Fibroblast of the aortic adventitia (primary cell): ENCODE results near the gene FILIP1. TPM values are rescaled to one million over a fixed set of nuclear protein-coding genes. Genes with fewer than 3 reads are reported as not detected.
"Not testable (repeated sequence)": the region's sequence is repeated elsewhere in the genome, so short reads cannot be mapped to it uniquely, and the experiment has no call there.

Experiments
- DNase-seq: peaks from one replicate; pipeline ENCODE4 v3.0.0-alpha.2; 2010; ENCODE audit warnings: low read depth
- H3K4me3 ChIP-seq: 2 replicates; pipeline ENCODE4 v1.5.1; 2011; ENCODE audit warnings: low read depth, mild to moderate bottlenecking, control low read depth, low read length, moderate library complexity
- total RNA-seq: library from RNA; depleted of rRNA; stranded (reverse); fragments of >200 nt; gene quantifications from 2 replicates; pipeline ENCODE4 v1.2.3, GENCODE V29; 2012; ENCODE audit warnings: low replicate concordance
- TF ChIP-seq, protein P1 (sequence below): IDR thresholded peaks from 2 replicates; pipeline ENCODE4 v1.5.1; 2011; ENCODE audit warnings: mild to moderate bottlenecking, low read length, control low read depth, inconsistent platforms; ENCODE audit not compliant: insufficient read depth

FILIP1 gene
- total RNA-seq, 1 donor, result 0.45 TPM

DNA sequence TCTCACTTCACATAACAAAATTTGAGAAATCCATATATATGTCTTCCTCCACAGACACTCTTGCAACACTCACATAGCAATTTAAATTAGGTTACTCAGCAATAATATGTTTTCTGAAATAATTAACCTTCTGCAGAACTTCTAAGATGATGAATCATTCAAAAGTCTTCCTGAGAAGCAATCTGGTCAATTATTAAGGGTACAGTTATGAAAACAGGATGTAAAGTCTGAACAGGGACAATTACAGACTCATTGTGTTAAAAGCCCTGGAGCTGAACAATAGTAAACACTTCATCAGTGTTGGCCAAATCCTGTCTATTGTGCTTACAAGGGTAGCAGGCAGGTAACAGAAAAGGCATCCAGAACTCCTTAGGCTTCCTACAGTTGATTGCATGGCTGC, 75.4 kb downstream of the FILIP1 start:
- no peak for DNase-seq
- H3K4me3 ChIP-seq, result no peak overlapping the region
- TF ChIP-seq, protein P1, sequence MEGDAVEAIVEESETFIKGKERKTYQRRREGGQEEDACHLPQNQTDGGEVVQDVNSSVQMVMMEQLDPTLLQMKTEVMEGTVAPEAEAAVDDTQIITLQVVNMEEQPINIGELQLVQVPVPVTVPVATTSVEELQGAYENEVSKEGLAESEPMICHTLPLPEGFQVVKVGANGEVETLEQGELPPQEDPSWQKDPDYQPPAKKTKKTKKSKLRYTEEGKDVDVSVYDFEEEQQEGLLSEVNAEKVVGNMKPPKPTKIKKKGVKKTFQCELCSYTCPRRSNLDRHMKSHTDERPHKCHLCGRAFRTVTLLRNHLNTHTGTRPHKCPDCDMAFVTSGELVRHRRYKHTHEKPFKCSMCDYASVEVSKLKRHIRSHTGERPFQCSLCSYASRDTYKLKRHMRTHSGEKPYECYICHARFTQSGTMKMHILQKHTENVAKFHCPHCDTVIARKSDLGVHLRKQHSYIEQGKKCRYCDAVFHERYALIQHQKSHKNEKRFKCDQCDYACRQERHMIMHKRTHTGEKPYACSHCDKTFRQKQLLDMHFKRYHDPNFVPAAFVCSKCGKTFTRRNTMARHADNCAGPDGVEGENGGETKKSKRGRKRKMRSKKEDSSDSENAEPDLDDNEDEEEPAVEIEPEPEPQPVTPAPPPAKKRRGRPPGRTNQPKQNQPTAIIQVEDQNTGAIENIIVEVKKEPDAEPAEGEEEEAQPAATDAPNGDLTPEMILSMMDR, result no peak

DNA sequence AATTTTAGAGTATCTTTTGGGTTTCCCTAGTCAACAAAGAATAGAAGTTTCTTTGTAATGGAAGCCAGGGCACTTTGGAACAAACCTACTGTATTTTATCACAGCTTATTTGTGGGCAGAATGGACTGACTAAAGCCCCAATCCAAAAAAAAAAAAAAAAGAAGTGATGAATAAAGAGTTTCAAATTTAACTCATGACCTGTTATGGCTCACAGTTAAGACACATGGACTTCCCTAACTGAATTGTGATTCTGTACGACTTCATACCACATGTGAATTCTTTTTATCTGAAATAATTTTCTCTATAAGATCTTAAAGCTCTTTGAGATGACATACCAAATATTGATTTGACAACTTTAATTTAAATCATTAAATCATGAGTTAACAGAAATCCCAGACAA, 77.2 kb downstream of the FILIP1 start:
- DNase-seq, result no peak
- TF ChIP-seq, protein P1, result no peak
- no peak overlapping the region for H3K4me3 ChIP-seq

GRCh38 chr6:75415804-75416203, 77.8 kb downstream of the FILIP1 start:
- H3K4me3 ChIP-seq, result no peak overlapping the region
- TF ChIP-seq, protein P1, result no peak
- no peak for DNase-seq

- H3K4me3 ChIP-seq, result no peak overlapping the region
- DNase-seq, result no peak
- TF ChIP-seq, protein P1, result no peak
Measured at GRCh38 chr6:75414445-75415021, 79.1 kb downstream of the FILIP1 start.

GRCh38 chr6:75412969-75413662, 80.5 kb downstream of the FILIP1 start:
- no peak overlapping the region for H3K4me3 ChIP-seq
- peak; percentile 81 for DNase-seq
- TF ChIP-seq, protein P1, result no peak

- not testable (repeated sequence) for H3K4me3 ChIP-seq, DNase-seq
Measured at GRCh38 chr6:75410564-75410963, 83.0 kb downstream of the FILIP1 start.

DNA sequence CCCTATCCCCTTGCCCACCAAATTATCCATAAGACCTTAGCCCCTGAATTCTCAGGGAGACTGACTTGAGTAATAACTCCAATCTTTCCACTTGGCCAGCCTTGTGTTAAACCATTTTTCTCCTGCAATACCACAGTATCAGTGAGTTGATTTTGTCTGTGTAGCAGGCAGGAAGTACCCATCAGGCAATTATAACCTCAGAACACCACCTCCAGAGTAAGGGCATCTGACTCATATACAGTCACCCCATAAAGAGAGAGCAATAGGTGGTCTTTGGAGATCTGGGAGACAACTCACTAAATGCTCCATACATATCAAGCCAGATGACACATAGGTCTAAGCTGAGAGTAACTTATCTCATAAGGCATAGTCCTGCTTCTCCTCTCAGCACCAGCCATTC, 83.7 kb downstream of the FILIP1 start:
- no peak overlapping the region for H3K4me3 ChIP-seq
- no peak for DNase-seq
- TF ChIP-seq, protein P1, result no peak
